Central memory CD8-positive, alpha-beta T cell (primary cell): ENCODE measurements around the gene KLF1.

ENCODE experiments used
- ATAC-seq: fragments of 150-1000 bp; cut with Tn5 transposase; replicated peaks from 2 replicates; pipeline ENCODE4 v1.10.0; 2022; ENCODE audit warnings: mild to moderate bottlenecking, moderate FRiP score, moderate number of reproducible peaks; ENCODE audit not compliant: poor library complexity, severe bottlenecking; ENCODE audit errors: extremely low read depth
- DNase-seq, 2 donors: peaks; one replicate each; pipeline ENCODE4 v3.0.0; 2021; ENCODE audit warnings: low spot score in 2 of 2
- H3K27ac Mint-ChIP-seq: one replicate; pipeline ENCODE4 v1.8.0; 2022; ENCODE audit warnings: low read depth, mild to moderate bottlenecking, moderate library complexity, mixed read lengths
- H3K27me3 Mint-ChIP-seq: one replicate; pipeline ENCODE4 v1.8.0; 2022; ENCODE audit warnings: mixed read lengths
- H3K36me3 Mint-ChIP-seq: one replicate; pipeline ENCODE4 v1.8.0; 2022; ENCODE audit warnings: mild to moderate bottlenecking, moderate library complexity, mixed read lengths; ENCODE audit not compliant: insufficient read depth
- H3K4me1 Mint-ChIP-seq: one replicate; pipeline ENCODE4 v1.8.0; 2022; ENCODE audit warnings: mixed read lengths
- H3K4me3 Mint-ChIP-seq: one replicate; pipeline ENCODE4 v1.8.0; 2022; ENCODE audit warnings: mild to moderate bottlenecking, moderate library complexity, mixed read lengths
- H3K9me3 Mint-ChIP-seq: one replicate; pipeline ENCODE4 v1.8.0; 2022; ENCODE audit warnings: mixed read lengths

Gene KLF1

GRCh38 chr19:12885749-12886650, 1.0 kb downstream of the KLF1 start:
- peaks cover 18% of the 10 kb centered on the region for H3K36me3 Mint-ChIP-seq
- ATAC-seq (peak; percentile 4), DNase-seq (no peak)
- peaks cover 26% of the 10 kb centered on the region for H3K4me1 Mint-ChIP-seq
- H3K27me3 Mint-ChIP-seq = no peaks in the 10 kb centered on the region
- H3K4me3 Mint-ChIP-seq = peak overlapping the region; percentile 82
- no peaks in the 10 kb centered on the region for H3K9me3 Mint-ChIP-seq
- no peak overlapping the region for H3K27ac Mint-ChIP-seq

DNA sequence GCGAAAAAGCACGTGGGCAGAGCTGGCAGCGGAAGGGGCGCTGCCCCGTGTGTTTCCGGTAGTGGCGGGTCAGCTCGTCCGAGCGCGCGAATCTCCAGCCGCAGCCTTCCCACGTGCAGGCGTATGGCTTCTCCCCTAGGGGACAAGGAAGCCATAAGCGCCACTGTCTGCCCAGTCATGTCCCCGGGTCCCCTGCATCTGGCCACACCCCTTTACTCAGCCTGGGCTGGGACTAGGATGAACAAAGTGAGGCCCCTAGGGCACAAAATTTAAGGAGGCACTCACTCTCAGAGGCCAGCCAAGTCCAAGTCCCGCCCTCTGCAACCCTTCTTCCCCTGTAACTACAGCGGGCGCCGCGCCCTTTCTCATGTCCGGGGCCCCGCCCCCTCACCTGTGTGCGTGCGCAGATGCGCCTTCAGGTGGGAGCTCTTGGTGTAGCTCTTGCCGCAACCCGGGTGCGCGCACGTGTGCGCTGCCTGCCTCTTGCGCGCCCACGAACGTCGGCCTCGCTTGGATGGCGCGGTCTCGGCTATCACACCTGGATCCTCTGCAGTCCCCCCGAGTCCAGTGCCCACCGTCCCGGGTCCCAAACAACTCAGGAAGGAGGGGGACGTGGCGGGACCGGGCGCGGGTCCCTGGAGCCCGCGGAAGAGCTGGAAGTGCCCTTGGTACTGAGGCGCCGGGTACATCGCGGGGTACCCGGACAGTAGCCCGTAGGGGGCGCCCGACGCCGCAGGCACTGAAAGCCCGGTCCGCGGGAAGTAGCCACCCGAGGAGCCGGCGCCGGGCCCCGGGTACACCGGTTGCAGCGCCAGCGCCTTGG, 1.9 kb downstream of the KLF1 start:
- peak; percentile 66 to 78 for DNase-seq
- H3K36me3 Mint-ChIP-seq = peaks cover 13% of the 10 kb centered on the region
- H3K4me3 Mint-ChIP-seq = peak overlapping the region; percentile 82
- H3K9me3 Mint-ChIP-seq = no peaks in the 10 kb centered on the region
- no peak overlapping the region for H3K27ac Mint-ChIP-seq
- peak; percentile 61 for ATAC-seq
- no peaks in the 10 kb centered on the region for H3K27me3 Mint-ChIP-seq
- H3K4me1 Mint-ChIP-seq = peaks cover 26% of the 10 kb centered on the region

DNA sequence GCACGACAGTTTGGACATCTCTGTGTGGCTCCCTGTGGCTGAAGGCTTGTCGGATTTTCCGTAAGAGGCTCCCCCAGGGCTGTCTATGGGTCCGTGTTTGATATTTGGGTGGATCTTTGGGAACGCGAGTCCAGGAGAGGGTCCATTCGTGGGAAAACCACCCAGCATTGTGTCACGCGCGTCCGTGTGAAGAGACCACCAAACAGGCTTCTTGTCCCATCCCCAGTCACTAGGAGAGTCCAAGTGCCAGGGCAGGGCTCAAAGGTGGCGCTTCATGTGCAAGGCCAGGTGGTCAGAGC, 2.4 kb downstream of the KLF1 start:
- Mint-ChIP-seq H3K4me3 (peak overlapping the region; percentile 82), H3K27me3 (no peaks in the 10 kb centered on the region), H3K36me3 (peaks cover 13% of the 10 kb centered on the region), H3K27ac (no peak overlapping the region), H3K4me1 (peaks cover 32% of the 10 kb centered on the region), H3K9me3 (no peaks in the 10 kb centered on the region)
- DNase-seq (no peak), ATAC-seq (no peak)

GRCh38 chr19:12884202-12884601, 2.8 kb downstream of the KLF1 start:
- Mint-ChIP-seq H3K27me3 (no peaks in the 10 kb centered on the region), H3K4me3 (peak overlapping the region; percentile 82), H3K27ac (no peak overlapping the region), H3K4me1 (peaks cover 34% of the 10 kb centered on the region), H3K9me3 (no peaks in the 10 kb centered on the region), H3K36me3 (peaks cover 13% of the 10 kb centered on the region)
- DNase-seq (no peak), ATAC-seq (no peak)

- Mint-ChIP-seq H3K36me3 (peaks cover 20% of the 10 kb centered on the region), H3K4me1 (peaks cover 34% of the 10 kb centered on the region), H3K9me3 (no peaks in the 10 kb centered on the region), H3K4me3 (peak overlapping the region; percentile 84), H3K27ac (no peak overlapping the region), H3K27me3 (no peaks in the 10 kb centered on the region)
- DNase-seq (no peak), ATAC-seq (no peak)
These were observed 4.4 kb downstream of the KLF1 start for GRCh38 chr19:12882589-12882988.

- H3K27me3 Mint-ChIP-seq = no peaks in the 10 kb centered on the region
- H3K27ac Mint-ChIP-seq = peak within 1 kb of the TSS; percentile 68
- H3K9me3 Mint-ChIP-seq = no peaks in the 10 kb centered on the region
- ATAC-seq (peak; percentile 77), DNase-seq (peak; percentile 66 to 76)
- H3K4me3 Mint-ChIP-seq = peak within 1 kb of the TSS; percentile 84
- peaks cover 31% of the 10 kb centered on the region for H3K4me1 Mint-ChIP-seq
- peaks cover 25% of the 10 kb centered on the region for H3K36me3 Mint-ChIP-seq
These were observed 5.7 kb downstream of the KLF1 start, which contains the start of gene DNASE2 for GRCh38 chr19:12881172-12881808. Gene DNASE2 (minus strand): TSS chr19:12881449. CDS start chr19:12881375, 74 bp downstream.

DNA sequence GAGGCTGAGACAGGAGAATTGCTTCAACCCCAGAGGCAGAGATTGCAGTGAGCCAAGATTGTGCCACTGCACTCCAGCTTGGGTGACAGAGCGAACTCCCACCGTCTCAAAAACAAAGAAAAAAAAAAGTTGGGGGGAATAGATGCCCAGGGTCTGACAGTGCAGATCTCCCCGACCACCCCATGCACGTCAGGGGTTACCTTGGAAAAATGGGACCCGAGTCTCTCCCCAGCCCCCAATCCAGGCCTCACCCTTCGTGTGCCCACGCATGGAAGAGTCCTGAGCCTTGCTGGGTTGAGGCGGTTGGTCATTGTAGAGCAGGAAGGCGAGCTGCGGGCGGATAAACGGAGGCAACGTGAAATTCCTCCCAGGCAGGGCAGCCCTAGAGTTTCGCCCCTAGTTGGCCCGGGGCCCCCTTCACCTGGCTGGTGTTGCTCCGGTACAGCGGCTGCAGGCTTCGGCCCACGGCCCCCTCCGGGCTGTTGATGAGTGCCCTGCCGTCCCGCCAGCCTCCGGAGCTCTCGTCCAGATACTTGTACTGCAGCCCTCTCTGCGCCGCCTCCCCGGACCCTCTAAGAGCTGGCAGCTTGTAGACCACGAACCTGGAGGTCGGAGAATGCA, 6.3 kb downstream of the KLF1 start:
- Mint-ChIP-seq H3K27ac (peak overlapping the region; percentile 68), H3K4me1 (peaks cover 31% of the 10 kb centered on the region), H3K9me3 (no peaks in the 10 kb centered on the region), H3K4me3 (peak overlapping the region; percentile 84), H3K36me3 (peaks cover 25% of the 10 kb centered on the region), H3K27me3 (no peaks in the 10 kb centered on the region)
- ATAC-seq (no peak), DNase-seq (no peak)

DNA sequence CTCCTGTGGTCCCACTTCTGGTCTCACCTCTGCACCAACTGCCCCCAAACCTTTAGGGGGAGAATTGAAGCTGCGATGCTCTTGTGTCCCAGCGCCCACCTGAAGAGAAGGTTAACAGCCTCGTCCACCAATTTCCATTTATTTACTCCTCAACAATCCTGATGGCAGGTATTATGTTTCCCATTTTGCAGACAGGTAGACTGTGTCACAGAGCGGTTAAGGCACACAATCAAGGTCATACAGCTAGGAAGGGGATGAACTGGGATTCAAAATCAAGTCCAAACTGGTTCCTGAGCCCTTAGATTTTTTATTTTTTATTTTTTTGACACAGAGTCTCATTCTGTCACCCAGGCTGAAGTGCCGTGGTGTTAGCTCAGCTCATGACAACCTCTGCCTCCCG, 11.9 kb downstream of the KLF1 start:
- Mint-ChIP-seq H3K4me1 (peaks cover 15% of the 10 kb centered on the region), H3K27me3 (no peaks in the 10 kb centered on the region), H3K9me3 (no peaks in the 10 kb centered on the region), H3K36me3 (peaks cover 23% of the 10 kb centered on the region), H3K27ac (no peak overlapping the region), H3K4me3 (no peak overlapping the region)
- no peak for ATAC-seq
- DNase-seq = no peak

DNA sequence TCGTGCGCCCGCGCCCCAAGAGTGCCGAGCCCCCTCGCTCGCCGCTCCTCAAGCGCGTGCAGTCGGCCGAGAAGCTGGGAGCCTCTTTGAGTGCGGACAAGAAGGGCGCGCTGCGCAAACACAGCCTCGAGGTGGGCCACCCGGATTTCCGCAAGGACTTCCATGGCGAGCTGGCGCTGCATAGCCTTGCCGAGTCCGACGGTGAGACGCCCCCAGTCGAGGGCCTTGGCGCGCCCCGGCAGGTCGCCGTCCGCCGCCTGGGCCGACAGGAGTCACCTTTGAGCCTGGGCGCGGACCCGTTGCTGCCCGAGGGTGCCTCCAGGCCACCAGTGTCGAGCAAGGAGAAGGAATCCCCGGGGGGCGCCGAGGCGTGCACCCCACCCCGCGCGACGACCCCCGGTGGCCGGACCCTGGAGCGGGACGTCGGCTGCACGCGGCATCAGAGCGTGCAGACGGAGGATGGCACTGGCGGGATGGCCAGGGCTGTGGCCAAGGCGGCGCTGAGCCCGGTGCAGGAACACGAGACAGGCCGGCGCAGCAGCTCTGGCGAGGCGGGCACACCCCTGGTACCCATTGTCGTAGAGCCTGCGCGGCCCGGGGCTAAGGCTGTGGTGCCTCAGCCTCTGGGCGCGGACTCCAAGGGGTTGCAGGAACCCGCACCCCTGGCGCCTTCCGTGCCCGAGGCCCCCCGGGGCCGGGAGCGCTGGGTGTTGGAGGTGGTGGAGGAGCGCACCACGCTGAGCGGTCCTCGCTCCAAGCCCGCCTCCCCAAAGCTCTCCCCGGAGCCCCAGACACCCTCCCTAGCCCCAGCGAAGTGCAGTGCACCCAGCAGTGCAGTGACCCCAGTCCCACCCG, 12.9 kb downstream of the KLF1 start:
- peaks cover 7% of the 10 kb centered on the region for H3K4me1 Mint-ChIP-seq

DNA sequence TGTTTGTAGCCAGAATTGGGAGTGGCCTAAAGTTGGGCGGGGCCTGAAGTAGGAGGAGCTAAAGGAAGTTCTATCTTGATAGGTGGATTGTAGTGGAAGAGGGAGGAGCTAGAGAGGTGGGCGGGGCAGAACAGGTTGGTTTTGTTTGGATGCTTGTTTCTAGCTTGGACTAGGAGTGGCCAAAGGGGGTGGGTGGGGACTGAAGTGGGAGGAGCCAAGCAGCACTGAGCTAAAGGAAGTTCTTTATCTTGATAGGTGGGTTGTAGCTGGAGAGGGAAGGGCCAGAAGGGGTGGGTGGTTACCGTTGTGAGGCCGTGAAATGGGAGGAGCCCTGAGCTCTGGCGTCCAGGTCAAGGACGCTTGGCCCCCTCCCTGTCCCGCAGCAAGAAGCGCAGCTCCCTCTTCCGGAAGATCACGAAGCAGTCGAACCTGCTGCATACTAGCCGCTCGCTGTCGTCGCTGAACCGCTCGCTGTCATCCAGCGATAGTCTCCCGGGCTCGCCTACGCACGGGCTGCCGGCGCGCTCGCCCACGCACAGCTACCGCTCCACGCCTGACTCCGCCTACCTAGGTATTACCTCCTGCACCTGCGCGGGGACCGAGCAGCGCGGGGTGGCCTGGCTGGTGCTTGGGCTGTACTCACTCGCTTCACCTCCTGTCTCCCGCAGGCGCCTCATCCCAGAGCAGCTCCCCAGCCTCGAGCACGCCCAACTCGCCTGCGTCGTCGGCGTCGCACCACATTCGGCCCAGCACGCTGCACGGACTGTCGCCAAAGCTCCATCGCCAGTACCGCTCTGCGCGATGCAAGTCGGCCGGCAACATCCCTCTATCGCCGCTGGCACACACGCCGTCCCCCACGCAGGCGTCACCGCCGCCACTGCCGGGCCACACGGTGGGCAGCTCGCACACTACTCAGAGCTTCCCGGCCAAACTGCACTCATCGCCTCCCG, 13.8 kb downstream of the KLF1 start:
- H3K9me3 Mint-ChIP-seq = no peaks in the 10 kb centered on the region
- H3K4me3 Mint-ChIP-seq = peak overlapping the region; percentile 41
- no peak overlapping the region for H3K27ac Mint-ChIP-seq
- H3K27me3 Mint-ChIP-seq = no peaks in the 10 kb centered on the region
- DNase-seq (peak; percentile 39 to 51), ATAC-seq (peak; percentile 63)
- H3K4me1 Mint-ChIP-seq = peaks cover 7% of the 10 kb centered on the region
- peaks cover 21% of the 10 kb centered on the region for H3K36me3 Mint-ChIP-seq

More for the DNA sequence above, 12.9 kb downstream of the KLF1 start:
- DNase-seq (no peak), ATAC-seq (no peak)
- H3K27me3 Mint-ChIP-seq = no peaks in the 10 kb centered on the region
- no peaks in the 10 kb centered on the region for H3K9me3 Mint-ChIP-seq
- peak overlapping the region; percentile 41 for H3K4me3 Mint-ChIP-seq
- no peak overlapping the region for H3K27ac Mint-ChIP-seq
- H3K36me3 Mint-ChIP-seq = peaks cover 23% of the 10 kb centered on the region

GRCh38 chr19:12872255-12872654, 14.7 kb downstream of the KLF1 start:
- H3K27ac Mint-ChIP-seq = no peak overlapping the region
- DNase-seq = no peak

More at GRCh38 chr19:12872255-12872654, 14.7 kb downstream of the KLF1 start:
- Mint-ChIP-seq H3K4me1 (peaks cover 9% of the 10 kb centered on the region), H3K4me3 (no peak overlapping the region), H3K36me3 (peaks cover 17% of the 10 kb centered on the region), H3K27me3 (peaks cover 2% of the 10 kb centered on the region), H3K9me3 (no peaks in the 10 kb centered on the region)
- no peak for ATAC-seq
